ENCODE results near the gene SPAG16. TPM values are rescaled to one million over a fixed set of nuclear protein-coding genes. Genes with fewer than 3 reads are reported as not detected.

The SPAG16 gene
- total and polyA plus RNA-seq, 2 donors (not counting 1 experiment from before 2014, with no cell fraction given) = 3.4 to 8.6 TPM

DNA sequence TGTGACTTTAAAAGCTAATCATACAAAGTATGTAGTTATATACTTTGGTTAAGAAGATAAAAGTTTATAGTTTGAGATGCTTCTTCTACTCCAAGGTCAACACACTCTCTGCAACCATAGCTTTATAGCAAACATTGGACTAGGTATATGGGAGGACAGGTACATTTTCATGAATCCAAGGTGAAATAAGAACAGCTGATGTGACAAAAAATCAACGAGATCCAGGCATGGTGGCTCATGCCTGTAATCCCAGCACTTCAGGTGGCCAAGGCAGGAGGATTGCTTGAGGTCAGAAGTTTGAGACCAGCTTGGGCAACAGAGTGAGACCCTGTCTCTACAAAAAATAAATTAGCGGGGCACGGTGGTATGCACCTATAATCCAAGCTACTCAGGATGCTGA lies 963.3 kb downstream of the SPAG16 start:
- H3K27me3 ChIP-seq (replicated peaks in 1 of 4; ENCODE audit: control extremely low read depth in 1 of 4, control insufficient read depth in 3 of 4, insufficient read depth in 4 of 4, low read length in 3 of 4) = no peaks in the 10 kb centered on the region
- ChIA-PET CTCF (no interaction called here), POLR2A (no interaction called here)
- no peak overlapping the region for H3K4me3 Mint-ChIP-seq
- H3K36me3 ChIP-seq (replicated peaks in 1 of 2; ENCODE audit: control extremely low read depth in 1 of 2, control insufficient read depth in 1 of 2, extremely low read depth in 1 of 2, insufficient read depth in 2 of 2, low read length in 1 of 2) = no peaks in the 10 kb centered on the region
- no peak for TF ChIP-seq EZH2 (IDR thresholded peaks at IDR 0.05; ENCODE audit: borderline replicate concordance, insufficient read depth, low read depth, low read length, poor library complexity, severe bottlenecking)
- TF ChIP-seq, protein P1, sequence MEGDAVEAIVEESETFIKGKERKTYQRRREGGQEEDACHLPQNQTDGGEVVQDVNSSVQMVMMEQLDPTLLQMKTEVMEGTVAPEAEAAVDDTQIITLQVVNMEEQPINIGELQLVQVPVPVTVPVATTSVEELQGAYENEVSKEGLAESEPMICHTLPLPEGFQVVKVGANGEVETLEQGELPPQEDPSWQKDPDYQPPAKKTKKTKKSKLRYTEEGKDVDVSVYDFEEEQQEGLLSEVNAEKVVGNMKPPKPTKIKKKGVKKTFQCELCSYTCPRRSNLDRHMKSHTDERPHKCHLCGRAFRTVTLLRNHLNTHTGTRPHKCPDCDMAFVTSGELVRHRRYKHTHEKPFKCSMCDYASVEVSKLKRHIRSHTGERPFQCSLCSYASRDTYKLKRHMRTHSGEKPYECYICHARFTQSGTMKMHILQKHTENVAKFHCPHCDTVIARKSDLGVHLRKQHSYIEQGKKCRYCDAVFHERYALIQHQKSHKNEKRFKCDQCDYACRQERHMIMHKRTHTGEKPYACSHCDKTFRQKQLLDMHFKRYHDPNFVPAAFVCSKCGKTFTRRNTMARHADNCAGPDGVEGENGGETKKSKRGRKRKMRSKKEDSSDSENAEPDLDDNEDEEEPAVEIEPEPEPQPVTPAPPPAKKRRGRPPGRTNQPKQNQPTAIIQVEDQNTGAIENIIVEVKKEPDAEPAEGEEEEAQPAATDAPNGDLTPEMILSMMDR (IDR thresholded peaks at IDR 0.05) = no peak
- no peaks in the 10 kb centered on the region for H3K9me3 ChIP-seq (ENCODE audit: control extremely low read depth in 1 of 3, control insufficient read depth in 2 of 3, insufficient read depth in 1 of 3, low read length in 2 of 3)
- H2AFZ ChIP-seq (ENCODE audit: insufficient read depth, low read depth, low read length, poor library complexity, severe bottlenecking) = no peak overlapping the region
- no peak overlapping the region for H3K4me3 ChIP-seq (ENCODE audit: control extremely low read depth in 1 of 5, extremely low read depth in 1 of 5, insufficient read depth in 1 of 5, low read depth in 2 of 5, low read length in 4 of 5)
- no peak overlapping the region for H3K27ac ChIP-seq (ENCODE audit: low read length in 2 of 2)
- no peaks in the 10 kb centered on the region for H3K4me1 Mint-ChIP-seq
- no peak overlapping the region for H3K27ac Mint-ChIP-seq
- intact Hi-C loops (cut with micrococcal nuclease) = no loop called here
- no peaks in the 10 kb centered on the region for H3K4me1 ChIP-seq (ENCODE audit: control insufficient read depth in 2 of 2, insufficient read depth in 2 of 2, low read length in 2 of 2)
- no peaks in the 10 kb centered on the region for H4K20me1 ChIP-seq (ENCODE audit: control insufficient read depth, insufficient read depth, low read length, poor library complexity, severe bottlenecking)
- no peak overlapping the region for H3K4me2 ChIP-seq (replicated peaks; ENCODE audit: low read depth, low read length, poor library complexity, severe bottlenecking)
- H3K9me3 Mint-ChIP-seq (ENCODE audit: insufficient read depth) = no peaks in the 10 kb centered on the region
- 74% methylated on average over 3 of the region's 3 CpGs for WGBS (ENCODE audit: insufficient coverage)
- H3K27me3 Mint-ChIP-seq = no peaks in the 10 kb centered on the region
- DNase-seq (no peak), ATAC-seq (ENCODE audit: low read depth) (no peak)
- H3K9ac ChIP-seq (ENCODE audit: low read length) = no peak overlapping the region
- H3K79me2 ChIP-seq (ENCODE audit: control insufficient read depth, insufficient read depth, low read length) = no peaks in the 10 kb centered on the region

DNA sequence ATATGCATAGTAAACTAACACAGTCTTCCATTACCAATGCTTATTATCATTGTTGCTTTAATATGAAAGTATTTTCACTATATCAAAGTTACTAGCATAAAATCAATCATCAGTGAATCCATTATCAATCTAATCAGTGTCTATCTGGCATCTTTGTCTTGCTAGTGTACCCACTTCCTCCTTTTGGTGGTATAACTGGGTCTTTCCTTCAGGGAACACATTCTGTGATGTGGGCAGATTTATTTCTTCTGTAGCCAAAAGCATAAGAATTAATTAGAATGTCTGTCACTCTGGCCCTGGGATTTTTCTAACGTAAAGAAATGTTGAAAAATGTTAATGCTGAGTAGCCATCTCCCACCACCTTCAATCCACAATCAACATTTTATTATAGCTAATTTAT lies 970.8 kb downstream of the SPAG16 start:
- POLR2A ChIA-PET = no interaction called here
- no peaks in the 10 kb centered on the region for H3K4me1 ChIP-seq (ENCODE audit: control insufficient read depth in 2 of 2, insufficient read depth in 2 of 2, low read length in 2 of 2)
- TF ChIP-seq, protein P1 (IDR thresholded peaks at IDR 0.05) = no peak
- no peak for TF ChIP-seq EZH2 (IDR thresholded peaks at IDR 0.05; ENCODE audit: borderline replicate concordance, insufficient read depth, low read depth, low read length, poor library complexity, severe bottlenecking)
- WGBS (ENCODE audit: insufficient coverage) = no CpG with 5 or more reads among the region's 1 CpG
- no peak overlapping the region for H2AFZ ChIP-seq (ENCODE audit: insufficient read depth, low read depth, low read length, poor library complexity, severe bottlenecking)
- no peaks in the 10 kb centered on the region for H4K20me1 ChIP-seq (ENCODE audit: control insufficient read depth, insufficient read depth, low read length, poor library complexity, severe bottlenecking)
- no peaks in the 10 kb centered on the region for H3K79me2 ChIP-seq (ENCODE audit: control insufficient read depth, insufficient read depth, low read length)
- intact Hi-C loops (cut with micrococcal nuclease) = no loop called here
- no peaks in the 10 kb centered on the region for H3K4me1 Mint-ChIP-seq
- ATAC-seq (ENCODE audit: low read depth) (no peak), DNase-seq (no peak)
- H3K9ac ChIP-seq (ENCODE audit: low read length) = no peak overlapping the region
- no peaks in the 10 kb centered on the region for H3K27me3 ChIP-seq (replicated peaks in 1 of 4; ENCODE audit: control extremely low read depth in 1 of 4, control insufficient read depth in 3 of 4, insufficient read depth in 4 of 4, low read length in 3 of 4)
- no peak overlapping the region for H3K27ac Mint-ChIP-seq
- H3K9me3 Mint-ChIP-seq (ENCODE audit: insufficient read depth) = peaks cover 4% of the 10 kb centered on the region
- CTCF ChIA-PET = no interaction called here
- H3K4me3 ChIP-seq (ENCODE audit: control extremely low read depth in 1 of 5, extremely low read depth in 1 of 5, insufficient read depth in 1 of 5, low read depth in 2 of 5, low read length in 4 of 5) = no peak overlapping the region
- no peaks in the 10 kb centered on the region for H3K9me3 ChIP-seq (ENCODE audit: control extremely low read depth in 1 of 3, control insufficient read depth in 2 of 3, insufficient read depth in 1 of 3, low read length in 2 of 3)
- no peaks in the 10 kb centered on the region for H3K36me3 ChIP-seq (replicated peaks in 1 of 2; ENCODE audit: control extremely low read depth in 1 of 2, control insufficient read depth in 1 of 2, extremely low read depth in 1 of 2, insufficient read depth in 2 of 2, low read length in 1 of 2)
- no peak overlapping the region for H3K27ac ChIP-seq (ENCODE audit: low read length in 2 of 2)
- no peaks in the 10 kb centered on the region for H3K27me3 Mint-ChIP-seq
- H3K4me2 ChIP-seq (replicated peaks; ENCODE audit: low read depth, low read length, poor library complexity, severe bottlenecking) = no peak overlapping the region
- no peak overlapping the region for H3K4me3 Mint-ChIP-seq

Measured in B cell (primary cell).